GM18873 (cell line): ENCODE measurements around the gene PTPN11.

Source experiments
- ATAC-seq: cut with Tn5 transposase; IDR thresholded peaks from one replicate; pipeline ENCODE4 v1.9.1; 2021; ENCODE audit warnings: mild to moderate bottlenecking, moderate library complexity, moderate number of reproducible peaks; ENCODE audit not compliant: unreplicated experiment, low FRiP score

The PTPN11 gene

GRCh38 chr12:112535637-112536366 lies 117.1 kb downstream of the PTPN11 start:
- no peak for ATAC-seq

- no peak for ATAC-seq
Measured at GRCh38 chr12:112536367-112536730, 117.6 kb downstream of the PTPN11 start.

- ATAC-seq = no peak
Measured at GRCh38 chr12:112537710-112538396, 119.1 kb downstream of the PTPN11 start.

- ATAC-seq = no peak
Measured at GRCh38 chr12:112538740-112539139, 120.0 kb downstream of the PTPN11 start.

- ATAC-seq = no peak
Measured at GRCh38 chr12:112539221-112539620, 120.5 kb downstream of the PTPN11 start.

- ATAC-seq = no peak
Measured at GRCh38 chr12:112540021-112540420, 121.3 kb downstream of the PTPN11 start.

- ATAC-seq = no peak
Measured at GRCh38 chr12:112543751-112544150, 125.0 kb downstream of the PTPN11 start.

GRCh38 chr12:112546339-112546738 lies 127.6 kb downstream of the PTPN11 start:
- no peak for ATAC-seq

- no peak for ATAC-seq
Measured at GRCh38 chr12:112546996-112547395, 128.2 kb downstream of the PTPN11 start.

- ATAC-seq = no peak
Measured at GRCh38 chr12:112549031-112549430, 130.3 kb downstream of the PTPN11 start.

- ATAC-seq = no peak
Measured at GRCh38 chr12:112551681-112552080, 132.9 kb downstream of the PTPN11 start.

- ATAC-seq = no peak
Measured at GRCh38 chr12:112555621-112556233, 137.0 kb downstream of the PTPN11 start.

GRCh38 chr12:112557951-112558630 lies 139.3 kb downstream of the PTPN11 start:
- no peak for ATAC-seq
